ENCODE data around the gene SPANXN5. TPM values are rescaled to one million over a fixed set of nuclear protein-coding genes. Genes with fewer than 3 reads are reported as not detected.
"Not testable (repeated sequence)": the region's sequence is repeated elsewhere in the genome, so short reads cannot be mapped to it uniquely, and the experiment has no call there.

Gene SPANXN5
- total and polyA plus RNA-seq, 9 donors, result not detected

GRCh38 chrX:52821079-52821760 is 24.0 kb upstream of the SPANXN5 start:
- WGBS, 3 donors, result 70 to 75% (median 70%) methylated on average over 11 of the region's 11 CpGs
- no peaks in the 10 kb centered on the region for H3K36me3 ChIP-seq
- intact Hi-C loops (cut with DNase I), result no loop called here

GRCh38 chrX:52819788-52820187 is 22.6 kb upstream of the SPANXN5 start:
- Histone ChIP-seq H3K27me3 (no peaks in the 10 kb centered on the region), H3K36me3 (no peaks in the 10 kb centered on the region), H3K9me3 (no peaks in the 10 kb centered on the region), H3K4me3 (no peak overlapping the region), H3K27ac (no peak overlapping the region), H3K4me1 (ENCODE audit: insufficient read depth) (no peaks in the 10 kb centered on the region)
- intact Hi-C loops (cut with DNase I), result no loop called here
- WGBS, 3 donors, result 60 to 76% (median 62%) methylated on average over 4 of the region's 4 CpGs
- DNase-seq, result no peak
- TF ChIP-seq POLR2A (IDR thresholded peaks at IDR 0.05) (no peak), EP300 (IDR thresholded peaks at IDR 0.05) (no peak), CTCF (IDR thresholded peaks at IDR 0.05) (no peak)

More at GRCh38 chrX:52821079-52821760, 24.0 kb upstream of the SPANXN5 start:
- no peaks in the 10 kb centered on the region for H3K9me3 ChIP-seq
- DNase-seq, result no peak
- no peak overlapping the region for H3K27ac ChIP-seq
- no peaks in the 10 kb centered on the region for H3K27me3 ChIP-seq
- no peaks in the 10 kb centered on the region for H3K4me1 ChIP-seq (ENCODE audit: insufficient read depth)
- TF ChIP-seq POLR2A (IDR thresholded peaks at IDR 0.05) (no peak), EP300 (IDR thresholded peaks at IDR 0.05) (no peak), CTCF (IDR thresholded peaks at IDR 0.05) (no peak)
- H3K4me3 ChIP-seq, result no peak overlapping the region

GRCh38 chrX:52811065-52811625 is 13.9 kb upstream of the SPANXN5 start, which contains the start of gene XAGE5:
TSS of gene XAGE5 (plus strand) at chrX:52811287. CDS start at chrX:52812567, 1,280 bp downstream.
- H3K27me3 ChIP-seq, result no peaks in the 10 kb centered on the region

GRCh38 chrX:52804876-52805275 is 7.6 kb upstream of the SPANXN5 start:
- H3K4me1 ChIP-seq (ENCODE audit: insufficient read depth); H3K4me3 ChIP-seq; H3K36me3 ChIP-seq; DNase-seq; H3K9me3 ChIP-seq; intact Hi-C loops (cut with DNase I); H3K27me3 ChIP-seq; H3K27ac ChIP-seq: not testable (repeated sequence)
- WGBS, 3 donors, result 43 to 56% (median 47%) methylated on average over 2 of the region's 2 CpGs

More at GRCh38 chrX:52811065-52811625, 13.9 kb upstream of the SPANXN5 start, which contains the start of gene XAGE5:
- no peak for DNase-seq
- no peaks in the 10 kb centered on the region for H3K4me1 ChIP-seq (ENCODE audit: insufficient read depth)
- intact Hi-C loops (cut with DNase I), result no loop called here
- H3K4me3 ChIP-seq, result no peak within 1 kb of the TSS
- no peaks in the 10 kb centered on the region for H3K36me3 ChIP-seq
- TF ChIP-seq POLR2A (IDR thresholded peaks at IDR 0.05), result no peak
- no peak for TF ChIP-seq CTCF (IDR thresholded peaks at IDR 0.05)
- no peak for TF ChIP-seq EP300 (IDR thresholded peaks at IDR 0.05)
- no peak within 1 kb of the TSS for H3K27ac ChIP-seq
- no peaks in the 10 kb centered on the region for H3K9me3 ChIP-seq
- 83 to 89% (median 84%) methylated on average over 25 of the region's 25 CpGs for WGBS, 3 donors

GRCh38 chrX:52773504-52773903 is 23.7 kb downstream of the SPANXN5 start:
- H3K4me3 ChIP-seq; H3K9me3 ChIP-seq; H3K27ac ChIP-seq; DNase-seq; H3K27me3 ChIP-seq; H3K4me1 ChIP-seq (ENCODE audit: insufficient read depth); intact Hi-C loops (cut with DNase I); H3K36me3 ChIP-seq: not testable (repeated sequence)
- 71 to 82% (median 80%) methylated on average over 9 to 10 of the region's 11 CpGs for WGBS, 3 donors

- intact Hi-C loops (cut with DNase I); H3K4me1 ChIP-seq (ENCODE audit: insufficient read depth); H3K27ac ChIP-seq; H3K36me3 ChIP-seq; H3K9me3 ChIP-seq; DNase-seq; H3K27me3 ChIP-seq; H3K4me3 ChIP-seq: not testable (repeated sequence)
- 80 to 90% (median 86%) methylated on average over 1 to 2 of the region's 5 CpGs for WGBS, 3 donors
These were observed 31.2 kb downstream of the SPANXN5 start for GRCh38 chrX:52765983-52766382.

GRCh38 chrX:52750952-52751351 is 46.3 kb downstream of the SPANXN5 start, which contains the start of gene SSX2B:
TSS of gene SSX2B (plus strand) at chrX:52751252. CDS start at chrX:52752681, 1,429 bp downstream.
- intact Hi-C loops (cut with DNase I); DNase-seq; H3K27ac ChIP-seq; H3K4me3 ChIP-seq; H3K36me3 ChIP-seq; H3K4me1 ChIP-seq (ENCODE audit: insufficient read depth); H3K9me3 ChIP-seq; H3K27me3 ChIP-seq: not testable (repeated sequence)
- WGBS, 3 donors, result no CpG with 5 or more reads among the region's 13 CpGs

All from ovary (tissue), 9 donors.